K562 (cell line): ENCODE data around the gene NEUROD2. TPM values are rescaled to one million over a fixed set of nuclear protein-coding genes. Genes with fewer than 3 reads are reported as not detected.

Source experiments
- ATAC-seq: fragments of 200-7000 bp; cut with Tn5 transposase; 3 replicates; pipeline ENCODE4 v1.9.1; 2020; ENCODE audit warnings: moderate library complexity
- BruUV-seq: library from RNA; stranded (reverse); fragments of 400-500 nt; replicated peaks from 2 replicates; lab custom pipeline; 2021; lab: Mats Ljungman, UMichigan
- CTCF ChIA-PET: fragments of 300-600 bp; formaldehyde crosslinking; extraction: SDS; loops from one replicate; lab custom pipeline; 2021; ENCODE audit warnings: low intra/inter-chr PET ratio; lab: Yijun Ruan, JAX
- POLR2A ChIA-PET: fragments of 300-600, 350-650 bp; sonication (Branson Sonifier 250); formaldehyde crosslinking; extraction: SDS; loops from one replicate; lab custom pipeline; 2021; ENCODE audit warnings: antibody characterized with exemption, inconsistent platforms; lab: Yijun Ruan, JAX
- DNase-seq, 4 experiments: peaks; one replicate each; pipeline versions ENCODE4 v3.0.0 to v3.0.0-alpha.2; 2011 to 2018; ENCODE audit warnings: low spot score in 3 of 4, mixed read lengths in 3 of 4; ENCODE audit errors: extremely low read depth in 1 of 4
- FAIRE-seq: peaks from 2 replicates; lab custom pipeline; 2011; peaks lifted over from hg19 to GRCh38; lab: Jason Lieb, UNC
- H2AFZ ChIP-seq: 2 replicates; pipeline ENCODE4 v1.6.0; 2011; ENCODE audit warnings: low read depth, low read length, control low read depth, inconsistent platforms
- H3K27ac ChIP-seq: fragments of 200-600 bp; 3 replicates; pipeline ENCODE4 v1.8.0; 2011; ENCODE audit warnings: low read depth, mild to moderate bottlenecking, control low read depth, inconsistent platforms, low read length, moderate library complexity, mixed read lengths; ENCODE audit errors: extremely low read depth
- H3K27me3 ChIP-seq, 2 experiments: fragments of 300-600 bp in 1 of 2; 2 replicates in 1 of 2; 3 replicates in 1 of 2; pipeline versions ENCODE4 v1.6.0 to v1.8.0; 2011; ENCODE audit warnings: inconsistent platforms in 2 of 2, low read length in 2 of 2, mild to moderate bottlenecking in 1 of 2, mixed read lengths in 1 of 2, moderate library complexity in 1 of 2; ENCODE audit not compliant: control insufficient read depth in 2 of 2, insufficient read depth in 2 of 2
- H3K36me3 ChIP-seq: fragments of 300-600 bp; 3 replicates; pipeline ENCODE4 v1.8.0; 2011; ENCODE audit warnings: mild to moderate bottlenecking, low read length, inconsistent platforms; ENCODE audit not compliant: control insufficient read depth, insufficient read depth
- H3K4me1 ChIP-seq, 2 experiments: fragments of 200-600 bp in 1 of 2; replicated peaks in 1 of 2; 2 replicates in 1 of 2; 3 replicates in 1 of 2; pipeline versions ENCODE4 v1.5.1 to v1.8.0; 2011; ENCODE audit warnings: inconsistent platforms in 2 of 2, low read length in 2 of 2, mild to moderate bottlenecking in 1 of 2, mixed read lengths in 1 of 2, moderate library complexity in 1 of 2; ENCODE audit not compliant: control insufficient read depth in 2 of 2, insufficient read depth in 2 of 2
- H3K4me2 ChIP-seq: 2 replicates; pipeline ENCODE4 v1.6.1; 2011; ENCODE audit warnings: low read length, control low read depth, inconsistent platforms, mixed read lengths; ENCODE audit not compliant: insufficient read depth
- H3K4me3 ChIP-seq: fragments of 200-600 bp; sonication (generic), shearing (Covaris generic); 2 replicates; pipeline ENCODE4 v1.5.1; 2016; ENCODE audit warnings: control low read depth, inconsistent platforms
- H3K79me2 ChIP-seq: fragments of 200-600 bp; 3 replicates; pipeline ENCODE4 v1.8.0; 2011; ENCODE audit warnings: low read length, inconsistent platforms; ENCODE audit not compliant: control insufficient read depth, insufficient read depth
- H3K9ac ChIP-seq, 2 experiments: 2 replicates each; pipeline versions ENCODE4 v1.6.0 to v1.6.1; 2011; ENCODE audit warnings: low read depth in 2 of 2, low read length in 2 of 2, control low read depth in 1 of 2, inconsistent platforms in 1 of 2, mild to moderate bottlenecking in 1 of 2, mixed read lengths in 1 of 2; ENCODE audit not compliant: insufficient read depth in 1 of 2
- H3K9me1 ChIP-seq: one replicate; pipeline ENCODE4 v1.6.0; 2011; ENCODE audit warnings: inconsistent platforms, mild to moderate bottlenecking, low read length, moderate library complexity; ENCODE audit not compliant: control insufficient read depth, insufficient read depth
- H3K9me3 ChIP-seq: replicated peaks from 2 replicates; pipeline ENCODE4 v1.5.1; 2011; ENCODE audit warnings: low read depth, low read length, inconsistent platforms; ENCODE audit not compliant: control insufficient read depth, insufficient read depth
- H4K20me1 ChIP-seq: replicated peaks from 2 replicates; pipeline ENCODE4 v1.6.1; 2011; ENCODE audit warnings: low read length, inconsistent platforms, mixed read lengths; ENCODE audit not compliant: control insufficient read depth, insufficient read depth
- ADNP ChIP-seq: fragments of 200-800 bp; sonication (Bioruptor generic); IDR thresholded peaks from 2 replicates; pipeline ENCODE4 v1.6.1; 2016; ENCODE audit warnings: missing genetic modification characterization, missing compliant biosample characterization
- BCOR ChIP-seq: fragments of 450-650 bp; IDR thresholded peaks from 2 replicates; pipeline ENCODE4 v1.6.1; 2016
- CBX3 ChIP-seq, 2 experiments: IDR thresholded peaks; 1 replicate in 1 of 2; 2 replicates in 1 of 2; pipeline ENCODE4 v1.6.1; 2012; ENCODE audit warnings: inconsistent platforms in 2 of 2, low read length in 2 of 2, borderline replicate concordance in 1 of 2, control low read depth in 1 of 2
- GATAD2A ChIP-seq: fragments of 450-650 bp; IDR thresholded peaks from 2 replicates; pipeline ENCODE4 v1.6.1; 2017
- HDGF ChIP-seq: fragments of 450-650 bp; IDR thresholded peaks from 2 replicates; pipeline ENCODE4 v1.6.1; 2016
- JUND ChIP-seq, 2 experiments: IDR thresholded peaks; 2 replicates in 1 of 2; 3 replicates in 1 of 2; pipeline ENCODE4 v1.6.1; 2011; ENCODE audit warnings: borderline replicate concordance in 2 of 2, low read depth in 2 of 2, low read length in 2 of 2, improper control_type of control experiment in 1 of 2, missing biosample characterization in 1 of 2, missing genetic modification characterization in 1 of 2, missing genetic modification reagents in 1 of 2
- KLF16 ChIP-seq: IDR thresholded peaks from 2 replicates; pipeline ENCODE4 v1.6.1; 2016; ENCODE audit warnings: antibody characterized with exemption
- MAFF ChIP-seq: IDR thresholded peaks from 2 replicates; pipeline ENCODE4 v1.6.1; 2012; ENCODE audit warnings: low read length, improper control_type of control experiment
- NFIC ChIP-seq: fragments of 450-650 bp; IDR thresholded peaks from 2 replicates; pipeline ENCODE4 v1.6.1; 2017; ENCODE audit warnings: mild to moderate bottlenecking, inconsistent platforms
- NR2C1 ChIP-seq, 2 experiments: fragments of 450-650 bp; IDR thresholded peaks; 2 replicates each; pipeline ENCODE4 v1.6.1; 2017; ENCODE audit warnings: mild to moderate bottlenecking in 2 of 2, antibody characterized with exemption in 1 of 2, inconsistent platforms in 1 of 2, missing compliant biosample characterization in 1 of 2, missing genetic modification characterization in 1 of 2
- NR2C2 ChIP-seq, 2 experiments: fragments of 200-800 bp in 1 of 2; sonication (Bioruptor generic) in 1 of 2; sonication (generic) in 1 of 2; formaldehyde crosslinking in 1 of 2; IDR thresholded peaks; 2 replicates each; pipeline versions ENCODE4 v1.6.1 to v1.8.0; 2016 to 2022; ENCODE audit warnings: mild to moderate bottlenecking in 1 of 2, missing compliant biosample characterization in 1 of 2, missing genetic modification characterization in 1 of 2, missing genetic modification reagents in 1 of 2
- POLR2AphosphoS2 ChIP-seq: IDR thresholded peaks from 2 replicates; pipeline ENCODE4 v1.6.1; 2012; ENCODE audit warnings: low read length, improper control_type of control experiment
- RAD21 ChIP-seq, 2 experiments: fragments of 250-450 bp in 1 of 2; fragments of 450-650 bp in 1 of 2; sonication (Bioruptor Pico) in 1 of 2; formaldehyde crosslinking in 1 of 2; IDR thresholded peaks in 1 of 2; conservative IDR thresholded peaks in 1 of 2; 2 replicates each; pipeline versions ENCODE4 v1.4.0 to v1.8.0; 2020 to 2022; ENCODE audit warnings: mild to moderate bottlenecking in 2 of 2, moderate library complexity in 1 of 2
- ZNF24 ChIP-seq: fragments of 450-650 bp; IDR thresholded peaks from 2 replicates; pipeline ENCODE4 v1.6.1; 2016
- ZNF384 ChIP-seq: IDR thresholded peaks from 2 replicates; pipeline ENCODE4 v1.6.1; 2012; ENCODE audit warnings: low read depth, low read length, improper control_type of control experiment
- ZNF431 ChIP-seq: sonication (generic); formaldehyde crosslinking; IDR thresholded peaks from 2 replicates; pipeline ENCODE4 v1.8.0; 2022; ENCODE audit warnings: mild to moderate bottlenecking, missing genetic modification reagents
- ZNF583 ChIP-seq: fragments of 250-450 bp; sonication (Bioruptor Pico); IDR thresholded peaks from 2 replicates; pipeline ENCODE4 v1.4.0; 2020
- WGBS: fragments of 100-300 bp; shearing (Covaris generic); methylation state at CpG from one replicate; pipeline ENCODE4 v1.1.6; 2016; ENCODE audit warnings: low coverage, mixed read lengths; ENCODE audit not compliant: insufficient coverage; ENCODE audit errors: missing lambda C conversion rate; 5-methylcytosine and 5-hydroxymethylcytosine counted together
- in situ Hi-C: fragments of 300-500 bp; cut with MboI; formaldehyde crosslinking; loops from 4 replicates; pipeline ENCODE4 v1.15.0; 2018; ENCODE audit warnings: inconsistent platforms, mixed read lengths
- intact Hi-C: fragments of 100-400 bp; cut with micrococcal nuclease; formaldehyde crosslinking; loops from 2 replicates; pipeline ENCODE4 v1.14.2; 2022
- polyA plus RNA-seq, 8 experiments: library from polyadenylated mRNA; depleted of rRNA in 4 of 8; stranded (reverse) in 5 of 8; unstranded in 3 of 8; fragments of >200 nt; fragmentation: Nextera tagmentation in 2 of 8; fragmentation: Illumina TruSeq in 1 of 8; extraction: Ambion mirVana in 2 of 8; extraction: Trizol in 1 of 8; gene quantifications; 2 replicates each; pipeline versions ENCODE4 v1.2.1 to v1.2.3, GENCODE V29; 2011 to 2014; ENCODE audit warnings: inconsistent platforms in 1 of 8, missing spikeins in 1 of 8
- total RNA-seq, 7 experiments: library from RNA; depleted of rRNA in 6 of 7; stranded (reverse); fragments of >200 nt in 6 of 7; fragmentation: Illumina TruSeq in 2 of 7; extraction: Trizol in 2 of 7; gene quantifications; 2 replicates each; pipeline versions ENCODE4 v1.2.1 to v1.2.3, GENCODE V29; 2011 to 2021; ENCODE audit warnings: low replicate concordance in 1 of 7
- TF ChIP-seq, protein P1 (sequence below): fragments of 450-650 bp; IDR thresholded peaks from 2 replicates; pipeline ENCODE4 v1.6.1; 2017; ENCODE audit warnings: antibody characterized with exemption, mild to moderate bottlenecking

Gene NEUROD2
- total and polyA plus RNA-seq, 9 of the 15 experiments (the other 6 are each of a cell fraction or from before 2014, with no cell fraction given), result not detected

GRCh38 chr17:39653662-39654331 lies 46.1 kb upstream of the NEUROD2 start:
- Histone ChIP-seq H3K4me2 (no peak overlapping the region), H3K4me1 (peaks cover 48 to 55% of the 10 kb centered on the region in 2 experiments), H3K4me3 (no peak overlapping the region), H3K27ac (no peak overlapping the region; the same call in 2 of the 3 replicates), H3K79me2 (peaks cover 47% of the 10 kb centered on the region), H4K20me1 (no peaks in the 10 kb centered on the region), H3K36me3 (peaks cover 50% of the 10 kb centered on the region), H3K27me3 (no peaks in the 10 kb centered on the region), H3K9me1 (no peaks in the 10 kb centered on the region), H3K9me3 (no peaks in the 10 kb centered on the region), H3K9ac (peak overlapping the region; percentile 6 to 89; a peak in 3 of 4 replicates), H2AFZ (no peak overlapping the region)
- CTCF ChIA-PET, result interaction anchor here (0.6 to 3.3 kb wide), 2 partner anchors 10 to 31 kb away, joined by 3 to 38 read pairs; no protein-coding TSS in a partner anchor
- in situ Hi-C loops (no loop called here), intact Hi-C loops (no loop called here)
- peak; percentile 86 to 91 (median 89) for DNase-seq
- BruUV-seq, result no TSS peak
- 16% methylated on average over 10 of the region's 14 CpGs for WGBS
- peak; percentile 87 for FAIRE-seq
- POLR2A ChIA-PET, result interaction anchor here (0.9 to 1.4 kb wide), 5 partner anchors 8 to 20 kb away, joined by 3 to 9 read pairs (median 4); partner anchors contain the start of gene TCAP
- peak; percentile 84 for ATAC-seq
- TF ChIP-seq NR2C1 (IDR thresholded peaks at IDR 0.05) (no peak), NR2C1 (tag; IDR thresholded peaks at IDR 0.05) (peak; percentile 49; the same call in 1 of the 2 replicates), ZNF24 (peak; percentile 95), POLR2AphosphoS2 (no peak), KLF16 (peak; percentile 72), NR2C2 (CRISPR knock-in tag; IDR thresholded peaks at IDR 0.05) (no peak), NR2C2 (tag; IDR thresholded peaks at IDR 0.05) (0 out of 2 replicates have a peak, but pooled peaks have one; percentile 44), ZNF583 (0 out of 2 replicates have a peak, but pooled peaks have one; percentile 29), MAFF (no peak), NFIC (0 out of 2 replicates have a peak, but pooled peaks have one; percentile 17), HDGF (peak; percentile 31; the same call in 1 of the 2 replicates), BCOR (peak; percentile 84), JUND (IDR thresholded peaks at IDR 0.05; ENCODE audit: borderline replicate concordance, low read depth, low read length) (peak; percentile 22; the same call in 1 of the 2 replicates), JUND (tag; IDR thresholded peaks at IDR 0.05; ENCODE audit: borderline replicate concordance, low read depth, low read length) (no peak), GATAD2A (no peak), RAD21 (CRISPR knock-in tag; conservative IDR thresholded peaks at IDR 0.05 in 1 of 2, IDR thresholded peaks at IDR 0.05 in 1 of 2) (peak; percentile 30 to 70), ZNF384 (no peak), CBX3 (IDR thresholded peaks at IDR 0.05; ENCODE audit: borderline replicate concordance in 1 of 2, low read length in 2 of 2) (peak in 1 of 2 experiments; percentile 70; a peak in 2 of 3 replicates), ADNP (tag) (peak; percentile 76), ZNF431 (CRISPR knock-in tag) (no peak)
- TF ChIP-seq, protein P1, sequence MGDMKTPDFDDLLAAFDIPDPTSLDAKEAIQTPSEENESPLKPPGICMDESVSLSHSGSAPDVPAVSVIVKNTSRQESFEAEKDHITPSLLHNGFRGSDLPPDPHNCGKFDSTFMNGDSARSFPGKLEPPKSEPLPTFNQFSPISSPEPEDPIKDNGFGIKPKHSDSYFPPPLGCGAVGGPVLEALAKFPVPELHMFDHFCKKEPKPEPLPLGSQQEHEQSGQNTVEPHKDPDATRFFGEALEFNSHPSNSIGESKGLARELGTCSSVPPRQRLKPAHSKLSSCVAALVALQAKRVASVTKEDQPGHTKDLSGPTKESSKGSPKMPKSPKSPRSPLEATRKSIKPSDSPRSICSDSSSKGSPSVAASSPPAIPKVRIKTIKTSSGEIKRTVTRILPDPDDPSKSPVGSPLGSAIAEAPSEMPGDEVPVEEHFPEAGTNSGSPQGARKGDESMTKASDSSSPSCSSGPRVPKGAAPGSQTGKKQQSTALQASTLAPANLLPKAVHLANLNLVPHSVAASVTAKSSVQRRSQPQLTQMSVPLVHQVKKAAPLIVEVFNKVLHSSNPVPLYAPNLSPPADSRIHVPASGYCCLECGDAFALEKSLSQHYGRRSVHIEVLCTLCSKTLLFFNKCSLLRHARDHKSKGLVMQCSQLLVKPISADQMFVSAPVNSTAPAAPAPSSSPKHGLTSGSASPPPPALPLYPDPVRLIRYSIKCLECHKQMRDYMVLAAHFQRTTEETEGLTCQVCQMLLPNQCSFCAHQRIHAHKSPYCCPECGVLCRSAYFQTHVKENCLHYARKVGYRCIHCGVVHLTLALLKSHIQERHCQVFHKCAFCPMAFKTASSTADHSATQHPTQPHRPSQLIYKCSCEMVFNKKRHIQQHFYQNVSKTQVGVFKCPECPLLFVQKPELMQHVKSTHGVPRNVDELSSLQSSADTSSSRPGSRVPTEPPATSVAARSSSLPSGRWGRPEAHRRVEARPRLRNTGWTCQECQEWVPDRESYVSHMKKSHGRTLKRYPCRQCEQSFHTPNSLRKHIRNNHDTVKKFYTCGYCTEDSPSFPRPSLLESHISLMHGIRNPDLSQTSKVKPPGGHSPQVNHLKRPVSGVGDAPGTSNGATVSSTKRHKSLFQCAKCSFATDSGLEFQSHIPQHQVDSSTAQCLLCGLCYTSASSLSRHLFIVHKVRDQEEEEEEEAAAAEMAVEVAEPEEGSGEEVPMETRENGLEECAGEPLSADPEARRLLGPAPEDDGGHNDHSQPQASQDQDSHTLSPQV, result peak; percentile 44; the same call in 1 of the 2 replicates
